Skin epidermis (tissue), 12 donors: ENCODE results near the gene SLC6A18.
"Not testable (repeated sequence)": the region's sequence is repeated elsewhere in the genome, so short reads cannot be mapped to it uniquely, and the experiment has no call there.

Source experiments
- H3K27ac ChIP-seq, 21 experiments: fragments of 200-600 bp; sonication (generic) in 11 of 21; one replicate each; pipeline ENCODE4 v1.5.0; 2020; ENCODE audit warnings: mild to moderate bottlenecking in 3 of 21, inconsistent platforms in 2 of 21, moderate library complexity in 2 of 21
- H3K4me3 ChIP-seq, 7 experiments: fragments of 200-600 bp; sonication (generic) in 2 of 7; one replicate each; pipeline ENCODE4 v1.5.0; 2020; ENCODE audit warnings: inconsistent platforms in 2 of 7, mild to moderate bottlenecking in 2 of 7, moderate library complexity in 1 of 7

SLC6A18 gene

GRCh38 chr5:1282131-1282992, 57.2 kb downstream of the SLC6A18 start:
- Histone ChIP-seq H3K27ac (no peak overlapping the region), H3K4me3 (no peak overlapping the region)

- not testable (repeated sequence) for H3K4me3 ChIP-seq, H3K27ac ChIP-seq
These were observed 58.0 kb downstream of the SLC6A18 start for GRCh38 chr5:1282993-1283728.

GRCh38 chr5:1283729-1284041, 58.5 kb downstream of the SLC6A18 start:
- H3K27ac ChIP-seq: not testable (repeated sequence)

GRCh38 chr5:1284336-1284970, 59.3 kb downstream of the SLC6A18 start:
- not testable (repeated sequence) for H3K4me3 ChIP-seq, H3K27ac ChIP-seq

More at GRCh38 chr5:1283729-1284041, 58.5 kb downstream of the SLC6A18 start:
- H3K4me3 ChIP-seq: not testable (repeated sequence)

GRCh38 chr5:1285141-1285540, 60.0 kb downstream of the SLC6A18 start:
- Histone ChIP-seq H3K4me3 (no peak overlapping the region), H3K27ac (no peak overlapping the region)

- H3K4me3 ChIP-seq: no peak overlapping the region
- no peak overlapping the region for H3K27ac ChIP-seq
These were observed 60.7 kb downstream of the SLC6A18 start for GRCh38 chr5:1285883-1286291.

- Histone ChIP-seq H3K27ac (no peak overlapping the region), H3K4me3 (no peak overlapping the region)
These were observed 63.5 kb downstream of the SLC6A18 start for GRCh38 chr5:1288439-1289335.

- H3K4me3 ChIP-seq, H3K27ac ChIP-seq: not testable (repeated sequence)
These were observed 64.4 kb downstream of the SLC6A18 start for GRCh38 chr5:1289559-1289958.

- not testable (repeated sequence) for H3K27ac ChIP-seq, H3K4me3 ChIP-seq
These were observed 65.8 kb downstream of the SLC6A18 start for GRCh38 chr5:1290956-1291355.

GRCh38 chr5:1291611-1292080, 66.5 kb downstream of the SLC6A18 start:
- Histone ChIP-seq H3K27ac (no peak overlapping the region), H3K4me3 (no peak overlapping the region)

- Histone ChIP-seq H3K27ac (no peak overlapping the region), H3K4me3 (no peak overlapping the region)
These were observed 67.0 kb downstream of the SLC6A18 start for GRCh38 chr5:1292139-1292538.

GRCh38 chr5:1292846-1293415, 67.8 kb downstream of the SLC6A18 start:
- H3K4me3 ChIP-seq: no peak overlapping the region
- no peak overlapping the region for H3K27ac ChIP-seq

- no peak overlapping the region for H3K4me3 ChIP-seq
- no peak overlapping the region for H3K27ac ChIP-seq
These were observed 68.4 kb downstream of the SLC6A18 start for GRCh38 chr5:1293416-1294205.

GRCh38 chr5:1294206-1294834, 69.1 kb downstream of the SLC6A18 start:
- Histone ChIP-seq H3K4me3 (peak overlapping the region in 4 of 7 experiments; percentile 12 to 30 (median 22)), H3K27ac (no peak overlapping the region)

GRCh38 chr5:1294835-1295649, 69.9 kb downstream of the SLC6A18 start, which contains the start of gene TERT:
Gene TERT (minus strand): TSS chr5:1295068. CDS start chr5:1294989, 79 bp downstream.
- Histone ChIP-seq H3K27ac (no peak within 1 kb of the TSS), H3K4me3 (peak within 1 kb of the TSS in 4 of 7 experiments; percentile 12 to 30 (median 22))

- peak overlapping the region in 1 of 7 experiments; percentile 30 for H3K4me3 ChIP-seq
- no peak overlapping the region for H3K27ac ChIP-seq
These were observed 70.5 kb downstream of the SLC6A18 start for GRCh38 chr5:1295650-1296037.
